Lung (tissue), 12 donors: ENCODE measurements around the gene C10orf62. TPM values are rescaled to one million over a fixed set of nuclear protein-coding genes. Genes with fewer than 3 reads are reported as not detected.

ENCODE experiments used
- ATAC-seq: fragments of 200-7000 bp; cut with Tn5 transposase; one replicate; pipeline ENCODE4 v1.9.1; 2020; ENCODE audit warnings: moderate number of reproducible peaks; ENCODE audit not compliant: insufficient read depth, low FRiP score
- DNase-seq, 3 donors: peaks; one replicate each; pipeline ENCODE4 v3.0.0-alpha.2; 2013 to 2017
- H3K27ac ChIP-seq, 2 donors: one replicate each; pipeline ENCODE4 v1.5.1; 2013; ENCODE audit warnings: mild to moderate bottlenecking in 2 of 2, moderate library complexity in 2 of 2, control low read depth in 1 of 2, inconsistent platforms in 1 of 2, low read depth in 1 of 2, low read length in 1 of 2
- H3K27me3 ChIP-seq, 3 donors: one replicate each; pipeline ENCODE4 v1.5.1; 2013; ENCODE audit warnings: low read length in 2 of 3; ENCODE audit not compliant: control insufficient read depth in 3 of 3, insufficient read depth in 3 of 3
- H3K36me3 ChIP-seq, 4 donors: one replicate each; pipeline ENCODE4 v1.5.1; 2013; ENCODE audit warnings: low read length in 4 of 4, mild to moderate bottlenecking in 1 of 4, moderate library complexity in 1 of 4; ENCODE audit not compliant: control insufficient read depth in 4 of 4, insufficient read depth in 4 of 4
- H3K4me1 ChIP-seq, 5 donors: one replicate each; pipeline ENCODE4 v1.5.1; 2013; ENCODE audit warnings: low read length in 5 of 5, mild to moderate bottlenecking in 2 of 5, moderate library complexity in 1 of 5; ENCODE audit not compliant: control insufficient read depth in 5 of 5, insufficient read depth in 5 of 5
- H3K4me3 ChIP-seq: one replicate; pipeline ENCODE4 v1.5.1; 2013; ENCODE audit warnings: mild to moderate bottlenecking, control low read depth, moderate library complexity
- H3K9ac ChIP-seq, 2 donors: one replicate each; pipeline ENCODE4 v1.5.1; 2013; ENCODE audit warnings: low read length in 2 of 2, control low read depth in 1 of 2; ENCODE audit not compliant: insufficient read depth in 1 of 2
- H3K9me3 ChIP-seq, 4 donors: one replicate each; pipeline ENCODE4 v1.5.1; 2013; ENCODE audit warnings: low read length in 3 of 4, mild to moderate bottlenecking in 1 of 4, moderate library complexity in 1 of 4; ENCODE audit not compliant: control insufficient read depth in 4 of 4, insufficient read depth in 3 of 4
- WGBS, 2 donors: extraction: QIAGEN DNeasy Blood & Tissue Kit; methylation state at CpG; one replicate each; pipeline ENCODE4 v1.1.7; 2013; 5-methylcytosine and 5-hydroxymethylcytosine counted together
- polyA plus RNA-seq, 2 donors: library from polyadenylated mRNA; stranded (reverse); fragments of 200-250 nt; gene quantifications; one replicate each; pipeline ENCODE4 v1.2.1, GENCODE V29; 2013
- total RNA-seq, 2 donors: library from RNA; depleted of rRNA in 1 of 2; stranded (reverse); fragments of >200 nt in 1 of 2; gene quantifications; one replicate each; pipeline ENCODE4 v1.2.1, GENCODE V29; 2014 to 2021
- TF ChIP-seq, protein P1 (sequence below): IDR thresholded peaks from 2 replicates; pipeline ENCODE4 v1.5.1; 2012; ENCODE audit warnings: mild to moderate bottlenecking; ENCODE audit errors: control extremely low read depth, extremely low read depth
- donor health status: control.
- donor health status: control.
- donor health status: Bipolar disorder and iron deficiency.
- donor health status: healthy.
- donor health status: DM: yes; HTN: yes; CAD: no.

C10orf62 gene
- total and polyA plus RNA-seq, 4 donors, result 0.21 TPM; not detected in 3

DNA sequence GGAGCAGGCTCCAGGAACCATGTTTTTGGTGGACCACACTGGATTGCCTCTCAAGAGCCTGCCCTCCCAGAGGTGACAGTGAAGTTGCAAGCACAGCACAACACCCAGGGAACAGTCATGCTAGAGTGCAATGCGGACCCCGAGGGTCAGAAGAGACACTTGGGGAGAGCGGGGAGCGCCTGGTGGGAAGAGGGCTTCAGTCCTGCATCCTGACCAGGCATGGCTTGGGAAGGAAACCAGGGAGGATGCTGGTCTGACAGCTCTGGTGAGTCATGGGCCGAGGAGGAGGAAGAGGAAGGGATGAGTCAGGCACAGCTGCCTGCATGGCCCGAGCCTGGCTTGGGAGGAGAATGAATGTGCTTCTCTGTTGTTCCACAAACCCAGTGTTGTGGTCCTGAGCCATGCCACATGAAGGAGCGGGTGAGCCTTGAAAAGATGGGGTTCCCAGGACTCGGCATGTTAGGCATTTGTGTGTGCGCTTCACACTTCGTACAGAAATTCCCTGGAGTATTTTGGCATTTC lies 46.4 kb upstream of the C10orf62 start:
- Histone ChIP-seq H3K27me3 (no peaks in the 10 kb centered on the region), H3K4me1 (peaks cover 2 to 25% (median 24%) of the 10 kb centered on the region in 5 donors), H3K36me3 (no peaks in the 10 kb centered on the region), H3K9ac (no peak overlapping the region), H3K9me3 (no peaks in the 10 kb centered on the region), H3K27ac (peak overlapping the region; percentile 94 to 95), H3K4me3 (no peak overlapping the region)
- TF ChIP-seq, protein P1, sequence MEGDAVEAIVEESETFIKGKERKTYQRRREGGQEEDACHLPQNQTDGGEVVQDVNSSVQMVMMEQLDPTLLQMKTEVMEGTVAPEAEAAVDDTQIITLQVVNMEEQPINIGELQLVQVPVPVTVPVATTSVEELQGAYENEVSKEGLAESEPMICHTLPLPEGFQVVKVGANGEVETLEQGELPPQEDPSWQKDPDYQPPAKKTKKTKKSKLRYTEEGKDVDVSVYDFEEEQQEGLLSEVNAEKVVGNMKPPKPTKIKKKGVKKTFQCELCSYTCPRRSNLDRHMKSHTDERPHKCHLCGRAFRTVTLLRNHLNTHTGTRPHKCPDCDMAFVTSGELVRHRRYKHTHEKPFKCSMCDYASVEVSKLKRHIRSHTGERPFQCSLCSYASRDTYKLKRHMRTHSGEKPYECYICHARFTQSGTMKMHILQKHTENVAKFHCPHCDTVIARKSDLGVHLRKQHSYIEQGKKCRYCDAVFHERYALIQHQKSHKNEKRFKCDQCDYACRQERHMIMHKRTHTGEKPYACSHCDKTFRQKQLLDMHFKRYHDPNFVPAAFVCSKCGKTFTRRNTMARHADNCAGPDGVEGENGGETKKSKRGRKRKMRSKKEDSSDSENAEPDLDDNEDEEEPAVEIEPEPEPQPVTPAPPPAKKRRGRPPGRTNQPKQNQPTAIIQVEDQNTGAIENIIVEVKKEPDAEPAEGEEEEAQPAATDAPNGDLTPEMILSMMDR, result no peak
- ATAC-seq (peak; percentile 84), DNase-seq (peak in 2 of 3 donors; percentile 30 to 49)
- WGBS, 2 donors, result 32 to 33% methylated on average over 10 of the region's 10 CpGs

DNA sequence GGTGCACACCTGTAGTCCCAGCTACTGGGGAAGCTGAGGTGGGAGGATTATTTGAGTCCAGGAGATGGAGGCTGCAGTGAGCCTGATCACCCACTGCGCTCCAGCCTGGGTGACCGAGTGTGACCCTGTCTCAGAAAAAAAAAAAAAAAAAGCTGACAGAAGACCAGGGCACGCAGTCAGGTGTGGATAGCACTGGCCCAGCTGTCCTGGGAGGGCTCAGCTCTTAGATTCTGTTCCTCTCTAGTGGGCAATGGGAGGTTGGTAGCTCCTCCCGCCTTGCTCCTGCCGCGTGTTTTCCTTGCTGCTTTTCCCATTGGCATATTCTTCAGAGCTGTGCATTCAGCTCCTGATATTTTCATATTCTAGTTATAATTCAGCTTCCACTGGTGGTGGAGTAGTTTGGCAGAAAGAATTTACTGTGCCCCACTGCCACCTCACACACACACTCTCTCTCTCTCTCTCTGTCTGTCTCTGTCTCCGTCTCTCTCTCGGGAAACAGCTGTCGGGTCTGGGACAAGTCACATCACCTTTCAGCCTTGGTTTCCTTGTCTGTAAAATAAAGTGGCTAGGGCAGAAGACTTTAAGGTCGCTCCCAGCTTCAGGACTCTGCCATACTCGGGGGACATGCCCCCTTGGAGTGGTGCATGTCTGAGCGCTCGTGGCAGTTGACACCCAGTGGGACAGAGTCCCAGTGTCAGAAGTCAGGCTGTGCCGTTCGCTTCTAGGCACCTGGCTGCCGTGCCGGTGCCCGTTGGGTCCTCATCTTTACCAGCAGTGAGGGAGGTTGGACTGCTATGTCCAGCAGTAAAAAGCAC lies 42.9 kb upstream of the C10orf62 start:
- H3K4me3 ChIP-seq, result no peak overlapping the region
- no peaks in the 10 kb centered on the region for H3K27me3 ChIP-seq
- H3K27ac ChIP-seq, result no peak overlapping the region
- DNase-seq, result no peak
- no peak for ATAC-seq
- no peaks in the 10 kb centered on the region for H3K36me3 ChIP-seq
- H3K4me1 ChIP-seq, result peaks cover 0 to 25% (median 16%) of the 10 kb centered on the region in 5 donors
- TF ChIP-seq, protein P1, result no peak
- no peak overlapping the region for H3K9ac ChIP-seq
- WGBS, 2 donors, result 83 to 92% methylated on average over 18 of the region's 18 CpGs
- no peaks in the 10 kb centered on the region for H3K9me3 ChIP-seq

DNA sequence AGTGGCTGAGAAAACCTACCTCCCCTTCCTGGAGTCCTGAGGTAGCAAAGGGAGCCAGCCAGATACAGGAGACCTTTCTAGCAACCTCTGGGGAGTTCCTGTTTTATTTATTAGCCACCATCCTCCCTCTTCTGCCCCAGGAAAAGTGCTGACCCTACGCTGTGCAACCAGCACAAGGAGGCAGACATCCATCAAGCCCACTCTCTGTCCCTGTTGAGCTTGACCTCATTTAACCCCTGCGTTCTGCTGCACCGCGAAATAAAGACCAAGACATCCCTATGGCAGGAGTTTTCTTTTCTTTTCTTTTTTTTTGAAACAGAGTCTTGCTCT lies 42.3 kb upstream of the C10orf62 start:
- Histone ChIP-seq H3K27me3 (no peaks in the 10 kb centered on the region), H3K9me3 (no peaks in the 10 kb centered on the region), H3K9ac (no peak overlapping the region), H3K36me3 (no peaks in the 10 kb centered on the region), H3K27ac (no peak overlapping the region), H3K4me3 (no peak overlapping the region), H3K4me1 (peaks cover 0 to 21% (median 11%) of the 10 kb centered on the region in 5 donors)
- TF ChIP-seq, protein P1, result no peak
- DNase-seq, result no peak
- no peak for ATAC-seq
- WGBS, 2 donors, result 70 to 81% methylated on average over 4 of the region's 4 CpGs
